Motor neuron (in vitro differentiated cells): ENCODE data around the gene FAM107B. TPM values are rescaled to one million over a fixed set of nuclear protein-coding genes. Genes with fewer than 3 reads are reported as not detected.
A peak's percentile ranks its signal among the peaks of the same experiment; 100 is the strongest.
"Not testable (repeated sequence)": the region's sequence is repeated elsewhere in the genome, so short reads cannot be mapped to it uniquely, and the experiment has no call there.

ENCODE experiments used
- ATAC-seq, 8 experiments: fragments of 200-7000 bp; cut with Tn5 transposase; replicated peaks in 6 of 8; 2 replicates each; pipeline ENCODE4 v1.8.0; 2021; ENCODE audit warnings: mild to moderate bottlenecking in 8 of 8, moderate library complexity in 8 of 8
- H3K27ac ChIP-seq, 2 donors: fragments of 250-450 bp; sonication (Bioruptor Pico); 2 replicates each; pipeline ENCODE4 v1.9.0; 2021; ENCODE audit warnings: antibody characterized with exemption in 2 of 2, mild to moderate bottlenecking in 2 of 2, moderate library complexity in 1 of 2
- H3K4me1 ChIP-seq, 2 donors: fragments of 250-450 bp; sonication (Bioruptor Pico); replicated peaks in 1 of 2; 2 replicates each; pipeline ENCODE4 v1.6.1; 2021; ENCODE audit warnings: antibody characterized with exemption in 2 of 2, mild to moderate bottlenecking in 2 of 2, moderate library complexity in 1 of 2
- H3K4me3 ChIP-seq, 5 donors: fragments of 250-450 bp; sonication (Bioruptor Pico); 2 replicates each; pipeline ENCODE4 v1.9.0; 2021; ENCODE audit warnings: antibody characterized with exemption in 5 of 5, mild to moderate bottlenecking in 5 of 5, moderate library complexity in 4 of 5
- WGBS, 10 experiments: fragments of 450-650 bp; shearing (Covaris generic); methylation state at CpG; one replicate each; pipeline ENCODE4 v1.0.0; 2022; 5-methylcytosine and 5-hydroxymethylcytosine counted together
- in situ Hi-C, 9 experiments: fragments of 400-800 bp; cut with MboI; loops; one replicate each; pipeline ENCODE4 v1.15.0; 2021; ENCODE audit warnings: low sequenced_read_pairs in 9 of 9, low pct_unique_long_range_greater_than_20kb in 2 of 9; ENCODE audit not compliant: unreplicated experiment in 9 of 9
- total RNA-seq, 8 experiments: library from RNA; unstranded; fragments of 300-600 nt; gene quantifications; 2 replicates each; pipeline versions ENCODE4 v1.2.3 to v1.2.4, GENCODE V29; 2022

FAM107B gene
- total RNA-seq, 8 experiments from 2014 or later: 2.0 to 60.4 (median 25.4) TPM

- no peak for ATAC-seq
- H3K4me1 ChIP-seq: peaks cover under 1% of the 10 kb centered on the region in 2 donors
- H3K4me3 ChIP-seq: no peak overlapping the region
- 11 to 100% (median 57%) methylated on average over 1 to 5 of the region's 5 CpGs for WGBS, 10 experiments
- in situ Hi-C loops: no loop called here
- H3K27ac ChIP-seq: no peak overlapping the region
Measured at GRCh38 chr10:14723052-14723689, 51.5 kb downstream of the FAM107B start.

DNA sequence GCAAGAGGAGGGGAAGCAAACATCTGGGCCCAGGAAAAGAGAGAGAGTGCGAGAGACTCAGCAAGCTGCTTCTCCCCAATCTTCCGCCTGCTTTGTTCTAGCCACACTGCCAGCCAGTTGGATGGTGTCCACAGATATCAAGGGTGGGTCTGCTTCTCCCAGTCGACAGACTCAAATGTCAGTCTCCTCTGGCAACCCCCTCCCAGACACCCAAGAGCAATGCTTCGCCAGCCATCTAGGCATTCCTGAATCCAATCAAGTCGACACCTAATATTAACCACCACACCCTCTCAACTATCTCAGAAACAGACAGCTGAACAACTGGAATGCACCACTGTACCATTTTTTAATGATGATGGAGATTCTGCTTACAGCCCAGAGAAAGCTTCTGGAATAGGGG, 57.1 kb downstream of the FAM107B start:
- in situ Hi-C loops: no loop called here
- Histone ChIP-seq H3K4me1 (no peaks in the 10 kb centered on the region), H3K4me3 (no peak overlapping the region), H3K27ac (no peak overlapping the region)
- WGBS, 10 experiments: 24 to 77% (median 59%) methylated on average over 1 to 3 of the region's 5 CpGs; no CpG with 5 or more reads in 6 of the 10 experiments
- peak in 1 of 8 experiments; percentile 84 for ATAC-seq

DNA sequence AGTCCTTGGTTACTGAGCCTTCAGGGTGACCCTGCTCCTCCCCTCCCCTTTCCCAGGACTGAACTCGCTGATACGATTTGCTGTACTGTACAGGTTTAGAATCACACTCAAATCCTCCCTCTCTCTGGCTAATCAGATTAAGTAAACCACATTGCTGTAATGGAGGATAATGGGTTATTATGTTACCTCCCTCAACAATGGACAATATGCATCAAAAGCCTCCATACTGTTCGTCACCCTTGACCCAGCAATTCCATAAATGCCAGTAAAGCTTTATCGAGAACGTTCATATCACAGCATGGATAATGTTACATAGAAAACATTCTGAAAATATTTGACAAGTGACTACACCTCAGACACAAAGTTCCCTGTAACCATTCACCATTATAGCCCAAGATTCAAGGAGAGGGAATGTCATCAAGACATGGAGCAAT, 61.7 kb downstream of the FAM107B start:
- in situ Hi-C loops: no loop called here
- Histone ChIP-seq H3K4me3 (no peak overlapping the region), H3K4me1 (no peaks in the 10 kb centered on the region), H3K27ac (no peak overlapping the region)
- no peak for ATAC-seq
- WGBS, 10 experiments: 7 to 100% (median 86%) methylated on average over 1 to 5 of the region's 5 CpGs; no CpG with 5 or more reads in 2 of the 10 experiments

GRCh38 chr10:14709344-14709743, 65.4 kb downstream of the FAM107B start:
- in situ Hi-C loops, H3K4me3 ChIP-seq, H3K4me1 ChIP-seq, H3K27ac ChIP-seq, ATAC-seq: not testable (repeated sequence)
- 46 to 100% (median 61%) methylated on average over 1 to 3 of the region's 3 CpGs; no CpG with 5 or more reads in 2 of the 10 experiments for WGBS, 10 experiments

- WGBS, 10 experiments: 0 to 100% (median 67%) methylated on average over 1 to 4 of the region's 4 CpGs; no CpG with 5 or more reads in 2 of the 10 experiments
- Histone ChIP-seq H3K4me1 (peaks cover 0 to 2% of the 10 kb centered on the region in 2 donors), H3K27ac (no peak overlapping the region), H3K4me3 (no peak overlapping the region)
- ATAC-seq: peak in 3 of 8 experiments; percentile 27 to 87 (median 61)
- in situ Hi-C loops: no loop called here
Measured at GRCh38 chr10:14707481-14707880, 67.2 kb downstream of the FAM107B start.

- ATAC-seq: no peak
- Histone ChIP-seq H3K27ac (no peak overlapping the region), H3K4me1 (peaks cover 0 to 2% of the 10 kb centered on the region in 2 donors), H3K4me3 (no peak overlapping the region)
- in situ Hi-C loops: no loop called here
- 11 to 85% (median 63%) methylated on average over 1 to 5 of the region's 5 CpGs; no CpG with 5 or more reads in 1 of the 10 experiments for WGBS, 10 experiments
Measured at GRCh38 chr10:14705548-14706230, 69.0 kb downstream of the FAM107B start.

DNA sequence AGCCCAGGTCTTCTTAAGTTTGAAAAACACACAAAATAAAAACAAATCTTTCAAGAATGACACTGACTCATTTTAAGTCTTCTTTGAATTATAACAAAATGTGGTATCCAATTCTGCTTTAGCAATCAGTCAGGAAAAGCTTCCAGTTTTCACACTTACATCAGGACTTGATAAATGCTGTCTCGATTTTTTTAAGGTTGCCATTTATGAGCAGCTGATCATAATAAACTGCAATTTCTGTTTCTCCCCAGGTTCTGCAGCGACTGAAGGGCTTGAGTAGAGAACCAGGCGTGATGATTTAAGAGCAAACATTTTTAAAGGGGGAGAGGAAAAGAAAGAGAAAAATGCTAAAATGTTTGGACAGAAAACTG, 71.1 kb downstream of the FAM107B start:
- 0 to 93% (median 77%) methylated on average over 1 to 3 of the region's 3 CpGs; no CpG with 5 or more reads in 2 of the 10 experiments for WGBS, 10 experiments
- H3K4me1 ChIP-seq: peaks cover 0 to 2% of the 10 kb centered on the region in 2 donors
- no peak overlapping the region for H3K4me3 ChIP-seq
- no peak for ATAC-seq
- H3K27ac ChIP-seq: no peak overlapping the region
- in situ Hi-C loops: no loop called here

DNA sequence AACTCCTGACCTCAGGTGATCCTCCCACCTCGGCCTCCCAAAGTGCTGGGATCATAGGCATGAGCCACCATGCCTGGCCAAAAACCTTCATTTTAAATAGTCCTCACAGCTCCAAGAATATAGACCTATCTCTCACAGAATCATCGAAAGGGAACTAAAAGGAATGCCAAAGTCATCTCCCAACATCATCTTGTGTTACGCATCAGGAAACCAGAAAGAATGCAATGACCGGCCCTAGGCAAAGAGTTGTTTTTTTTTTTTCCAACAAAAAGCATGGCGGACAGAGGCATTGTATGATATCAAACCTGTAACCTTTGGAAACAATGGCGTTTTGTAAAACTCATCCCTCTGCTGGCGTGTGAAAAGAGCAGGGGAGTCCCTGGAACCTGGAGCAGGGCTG, 73.2 kb downstream of the FAM107B start:
- H3K27ac ChIP-seq: no peak overlapping the region
- in situ Hi-C loops: no loop called here
- WGBS, 10 experiments: 68 to 100% (median 88%) methylated on average over 1 to 6 of the region's 7 CpGs; no CpG with 5 or more reads in 1 of the 10 experiments
- ATAC-seq: no peak
- H3K4me3 ChIP-seq: no peak overlapping the region
- no peaks in the 10 kb centered on the region for H3K4me1 ChIP-seq

DNA sequence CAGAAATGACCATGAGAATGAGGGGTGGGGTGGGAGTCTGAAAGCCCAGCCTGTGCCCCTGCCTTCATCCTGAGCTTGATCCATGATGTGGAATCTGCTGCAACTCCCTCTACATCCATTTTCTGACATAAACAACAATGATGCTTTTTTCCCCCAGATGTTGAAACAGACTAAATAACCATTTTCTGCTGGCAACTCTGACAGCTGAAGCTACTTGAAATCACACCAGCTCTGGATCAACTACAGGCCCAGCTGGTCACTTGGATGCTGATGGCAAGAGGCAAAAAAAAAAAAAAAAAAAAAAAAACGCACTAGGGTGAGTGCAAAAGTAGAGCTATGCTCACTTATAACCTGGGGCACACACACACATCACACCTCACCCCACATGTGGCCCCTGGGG, 74.2 kb downstream of the FAM107B start:
- no CpG with 5 or more reads among the region's 1 CpG for WGBS, 10 experiments
- no peak overlapping the region for H3K27ac ChIP-seq
- in situ Hi-C loops: no loop called here
- no peaks in the 10 kb centered on the region for H3K4me1 ChIP-seq
- ATAC-seq: no peak
- no peak overlapping the region for H3K4me3 ChIP-seq

DNA sequence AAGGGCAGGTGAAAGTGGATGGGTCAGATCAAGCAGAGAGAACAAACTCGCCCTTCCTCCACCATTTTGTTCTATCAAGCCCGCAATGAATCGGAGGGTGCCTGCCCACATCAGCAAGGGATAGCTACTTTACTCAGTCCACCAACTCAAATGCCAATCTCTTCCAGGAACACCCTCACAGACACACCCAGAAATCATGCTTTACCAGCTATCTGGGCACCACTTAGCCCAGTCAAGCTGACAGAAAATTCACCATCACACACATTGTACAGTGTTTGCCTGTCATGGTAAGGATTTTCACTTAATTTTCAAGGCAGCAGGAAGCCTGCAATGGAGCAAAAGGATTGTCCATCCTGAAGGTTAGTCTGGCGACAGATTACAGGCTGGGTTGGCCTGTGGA, 75.2 kb downstream of the FAM107B start:
- no peak for ATAC-seq
- in situ Hi-C loops: no loop called here
- Histone ChIP-seq H3K4me1 (no peaks in the 10 kb centered on the region), H3K4me3 (no peak overlapping the region), H3K27ac (no peak overlapping the region)
- 82 to 100% (median 96%) methylated on average over 1 to 4 of the region's 4 CpGs; no CpG with 5 or more reads in 4 of the 10 experiments for WGBS, 10 experiments

GRCh38 chr10:14698829-14699170, 75.9 kb downstream of the FAM107B start:
- 0 to 70% (median 25%) methylated on average over 1 to 3 of the region's 3 CpGs; no CpG with 5 or more reads in 2 of the 10 experiments for WGBS, 10 experiments
- no peak overlapping the region for H3K4me3 ChIP-seq
- ATAC-seq: no peak
- no peak overlapping the region for H3K27ac ChIP-seq
- no peaks in the 10 kb centered on the region for H3K4me1 ChIP-seq
- in situ Hi-C loops: no loop called here

DNA sequence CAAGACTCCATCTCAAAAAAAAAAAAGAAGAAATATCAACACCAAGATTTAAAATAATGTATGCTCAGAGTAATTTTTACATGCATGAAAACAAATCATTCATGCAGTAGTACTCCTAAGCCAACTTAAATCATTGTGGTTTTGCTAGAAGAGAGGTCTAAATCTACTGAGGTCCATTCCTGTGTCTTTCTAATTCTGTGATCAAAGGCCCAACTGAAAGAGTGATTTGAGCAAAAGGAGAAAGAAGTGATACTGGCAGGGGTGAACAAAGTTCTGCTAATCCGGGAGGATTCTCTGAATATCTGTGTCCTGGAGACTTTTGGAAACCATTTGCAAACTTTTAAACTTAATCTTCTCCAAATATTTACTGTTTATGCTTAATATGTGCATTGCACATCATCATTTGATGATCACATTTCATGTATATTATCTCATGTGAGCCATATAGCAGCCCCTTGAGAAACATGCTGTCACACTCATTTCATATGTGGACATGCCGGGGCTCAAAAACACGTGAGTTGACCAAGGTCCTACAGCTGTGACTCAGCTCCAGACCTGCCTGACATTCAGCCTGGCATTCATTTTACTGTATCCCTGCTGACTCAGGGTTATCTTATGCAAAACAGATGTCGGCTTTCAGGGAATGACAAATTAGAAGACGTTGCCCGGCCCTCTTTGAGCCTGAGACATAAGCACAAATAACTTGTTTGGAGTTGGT, 76.4 kb downstream of the FAM107B start:
- in situ Hi-C loops: no loop called here
- Histone ChIP-seq H3K4me3 (no peak overlapping the region), H3K27ac (no peak overlapping the region), H3K4me1 (no peaks in the 10 kb centered on the region)
- ATAC-seq: peak in 7 of 8 experiments; percentile 29 to 95 (median 58)
- 0 to 100% (median 9%) methylated on average over 1 to 6 of the region's 6 CpGs; no CpG with 5 or more reads in 1 of the 10 experiments for WGBS, 10 experiments

DNA sequence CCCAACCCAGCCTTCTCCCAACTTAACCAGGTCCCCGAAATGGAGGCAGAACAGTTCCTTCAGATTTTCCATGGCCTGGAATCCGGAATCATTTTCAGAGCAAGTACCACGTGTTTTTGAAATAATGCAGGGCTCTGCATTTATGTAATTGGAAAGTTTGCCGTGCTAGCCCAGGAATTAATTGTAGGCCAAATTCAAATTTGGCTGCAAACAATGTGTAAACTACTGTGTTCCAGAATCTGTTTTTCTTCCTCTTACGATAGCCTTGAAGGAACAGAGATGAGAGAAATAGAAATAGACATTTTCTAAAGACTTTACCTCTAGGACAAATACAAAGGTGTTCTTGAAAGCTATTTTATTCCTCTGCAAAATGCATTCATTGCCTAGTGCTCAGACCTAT, 77.4 kb downstream of the FAM107B start:
- Histone ChIP-seq H3K27ac (no peak overlapping the region), H3K4me3 (no peak overlapping the region), H3K4me1 (peaks cover 0 to 3% of the 10 kb centered on the region in 2 donors)
- in situ Hi-C loops: no loop called here
- WGBS, 10 experiments: 29 to 90% (median 80%) methylated on average over 1 to 5 of the region's 5 CpGs; no CpG with 5 or more reads in 1 of the 10 experiments
- ATAC-seq: no peak
